ENCODE measurements around the gene C5orf15.
A peak's percentile ranks its signal among the peaks of the same experiment; 100 is the strongest.
"Not testable (repeated sequence)": the region's sequence is repeated elsewhere in the genome, so short reads cannot be mapped to it uniquely, and the experiment has no call there.

The C5orf15 gene

GRCh38 chr5:133993185-133993936 is 24.9 kb upstream of the C5orf15 start:
- no peak for ATAC-seq

GRCh38 chr5:133992429-133993155 is 24.2 kb upstream of the C5orf15 start:
- ATAC-seq: no peak

- no peak for ATAC-seq
Measured at GRCh38 chr5:133991171-133991910, 22.9 kb upstream of the C5orf15 start.

- no peak for ATAC-seq
Measured at GRCh38 chr5:133990396-133990795, 22.0 kb upstream of the C5orf15 start.

- ATAC-seq: no peak
Measured at GRCh38 chr5:133985540-133986180, 17.2 kb upstream of the C5orf15 start.

- ATAC-seq: no peak
Measured at GRCh38 chr5:133983674-133984073, 15.2 kb upstream of the C5orf15 start.

GRCh38 chr5:133981714-133982113 is 13.3 kb upstream of the C5orf15 start:
- no peak for ATAC-seq

- ATAC-seq: no peak
Measured at GRCh38 chr5:133980652-133981051, 12.2 kb upstream of the C5orf15 start.

GRCh38 chr5:133978943-133979342 is 10.5 kb upstream of the C5orf15 start:
- no peak for ATAC-seq

GRCh38 chr5:133977858-133978257 is 9.4 kb upstream of the C5orf15 start:
- ATAC-seq: no peak

GRCh38 chr5:133977161-133977787 is 8.8 kb upstream of the C5orf15 start:
- ATAC-seq: peak; percentile 24 to 46

GRCh38 chr5:133975546-133975945 is 7.1 kb upstream of the C5orf15 start:
- ATAC-seq: not testable (repeated sequence)

GRCh38 chr5:133974142-133974541 is 5.7 kb upstream of the C5orf15 start:
- no peak for ATAC-seq

- ATAC-seq: no peak
Measured at GRCh38 chr5:133970325-133970909, 2.0 kb upstream of the C5orf15 start.

GRCh38 chr5:133969654-133970324 is 1.4 kb upstream of the C5orf15 start:
- ATAC-seq: no peak

GRCh38 chr5:133967698-133968203 is 674 bp downstream of the C5orf15 start:
- peak; percentile 6 to 14 for ATAC-seq

- ATAC-seq: no peak
Measured at GRCh38 chr5:133967124-133967523, 1.3 kb downstream of the C5orf15 start.

- no peak for ATAC-seq
Measured at GRCh38 chr5:133966090-133966489, 2.3 kb downstream of the C5orf15 start.

- ATAC-seq: no peak
Measured at GRCh38 chr5:133963493-133964128, 4.8 kb downstream of the C5orf15 start.

- ATAC-seq: peak; percentile 14 to 36
Measured at GRCh38 chr5:133962801-133963476, 5.5 kb downstream of the C5orf15 start.

All from activated CD4-positive, CD25-positive, alpha-beta regulatory T cell treated with anti-CD3 and anti-CD28 coated beads, Interleukin-2, amount 50 U/mL, for 24 hours (primary cell).